Measurements from ENCODE around the gene PAPPA. TPM values are rescaled to one million over a fixed set of nuclear protein-coding genes. Genes with fewer than 3 reads are reported as not detected.

PAPPA gene
- 0.29 and 1.4 TPM in 2 replicates for polyA plus RNA-seq

GRCh38 chr9:116153765-116154333 is at the start of gene PAPPA:
TSS of gene PAPPA (plus strand) at chr9:116153791. CDS start at chr9:116154173, 382 bp downstream.

Data from Purkinje cell (primary cell).